ENCODE measurements around the gene ARRDC3. TPM values are rescaled to one million over a fixed set of nuclear protein-coding genes. Genes with fewer than 3 reads are reported as not detected.
"Not testable (repeated sequence)": the region's sequence is repeated elsewhere in the genome, so short reads cannot be mapped to it uniquely, and the experiment has no call there.

The ARRDC3 gene
- total and polyA plus RNA-seq, 8 donors, result 7.3 to 79.6 (median 16.4) TPM

GRCh38 chr5:91357806-91358205 is 25.3 kb downstream of the ARRDC3 start:
- H3K27me3 ChIP-seq, result no peaks in the 10 kb centered on the region
- H3K4me1 ChIP-seq, result peaks cover 0 to 10% (median 6%) of the 10 kb centered on the region in 3 donors
- TF ChIP-seq, protein P1, sequence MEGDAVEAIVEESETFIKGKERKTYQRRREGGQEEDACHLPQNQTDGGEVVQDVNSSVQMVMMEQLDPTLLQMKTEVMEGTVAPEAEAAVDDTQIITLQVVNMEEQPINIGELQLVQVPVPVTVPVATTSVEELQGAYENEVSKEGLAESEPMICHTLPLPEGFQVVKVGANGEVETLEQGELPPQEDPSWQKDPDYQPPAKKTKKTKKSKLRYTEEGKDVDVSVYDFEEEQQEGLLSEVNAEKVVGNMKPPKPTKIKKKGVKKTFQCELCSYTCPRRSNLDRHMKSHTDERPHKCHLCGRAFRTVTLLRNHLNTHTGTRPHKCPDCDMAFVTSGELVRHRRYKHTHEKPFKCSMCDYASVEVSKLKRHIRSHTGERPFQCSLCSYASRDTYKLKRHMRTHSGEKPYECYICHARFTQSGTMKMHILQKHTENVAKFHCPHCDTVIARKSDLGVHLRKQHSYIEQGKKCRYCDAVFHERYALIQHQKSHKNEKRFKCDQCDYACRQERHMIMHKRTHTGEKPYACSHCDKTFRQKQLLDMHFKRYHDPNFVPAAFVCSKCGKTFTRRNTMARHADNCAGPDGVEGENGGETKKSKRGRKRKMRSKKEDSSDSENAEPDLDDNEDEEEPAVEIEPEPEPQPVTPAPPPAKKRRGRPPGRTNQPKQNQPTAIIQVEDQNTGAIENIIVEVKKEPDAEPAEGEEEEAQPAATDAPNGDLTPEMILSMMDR (IDR thresholded peaks at IDR 0.05), result no peak
- no peaks in the 10 kb centered on the region for H3K36me3 ChIP-seq
- intact Hi-C loops (cut with DNase I), result loop anchor here in 1 of 3 donors (10.0 kb wide), 1 partner anchor 73 kb away; no protein-coding TSS in a partner anchor
- DNase-seq (no peak), FAIRE-seq (no peak), ATAC-seq (peak; percentile 4 to 38 (median 28))
- no peak overlapping the region for H3K4me3 ChIP-seq
- WGBS, 2 donors, result 13 to 17% methylated on average over 2 of the region's 2 CpGs
- peak overlapping the region in 3 of 4 donors; percentile 1 to 57 (median 48) for H3K27ac ChIP-seq
- no peaks in the 10 kb centered on the region for H3K9me3 ChIP-seq

DNA sequence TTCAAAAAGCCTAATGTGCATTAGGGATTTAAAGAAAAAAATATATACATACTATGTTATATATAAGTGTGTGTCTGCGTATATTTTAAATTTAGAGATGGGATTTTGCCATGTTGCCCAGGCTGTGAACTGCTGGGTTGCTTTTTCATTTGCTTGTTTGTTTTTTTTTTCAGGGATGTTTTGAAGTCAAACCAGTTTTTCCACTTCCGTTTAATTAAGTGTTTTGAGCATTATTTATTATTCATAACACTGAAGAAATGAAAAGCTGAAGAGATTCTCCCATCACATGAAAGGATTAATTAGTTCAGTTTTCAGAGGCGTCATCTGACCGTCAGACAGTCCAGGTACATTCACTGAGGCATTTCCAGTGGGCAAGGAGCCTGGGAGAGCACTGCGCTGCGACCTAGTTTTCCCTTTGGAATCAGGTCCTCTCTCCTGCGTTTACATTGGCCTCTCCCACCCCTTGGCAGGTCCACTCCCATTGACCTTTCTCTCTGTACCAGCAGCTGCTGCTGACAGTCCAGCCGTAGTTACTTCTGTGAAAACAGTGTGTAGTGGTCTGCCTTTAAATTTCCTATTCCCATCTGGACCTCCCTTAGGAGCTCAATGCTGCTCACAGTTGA is 26.0 kb downstream of the ARRDC3 start:
- FAIRE-seq, result no peak

DNA sequence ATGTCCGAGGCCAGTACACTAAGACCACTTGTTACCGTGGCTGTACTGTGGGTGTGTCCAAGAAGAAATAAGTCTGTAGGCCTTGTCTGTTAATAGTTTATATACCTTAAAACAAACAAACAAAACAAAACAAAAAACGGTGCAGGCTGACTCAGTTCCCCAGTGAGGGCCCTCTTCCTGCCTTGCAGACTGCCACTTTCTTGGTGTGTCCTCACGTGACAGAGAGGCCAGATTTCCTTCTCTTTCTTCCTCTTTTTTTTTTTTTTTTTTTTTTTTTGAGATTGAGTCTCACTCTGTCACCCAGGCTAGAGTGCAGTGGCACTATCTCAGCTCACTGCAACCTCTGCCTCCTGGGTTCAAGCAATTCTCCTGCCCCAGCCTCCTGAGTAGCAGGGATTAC is 28.2 kb downstream of the ARRDC3 start:
- intact Hi-C loops (cut with DNase I), result loop anchor here in 1 of 3 donors (10.0 kb wide), 1 partner anchor 70 kb away; no protein-coding TSS in a partner anchor
- not testable (repeated sequence) for H3K27ac ChIP-seq, FAIRE-seq, H3K36me3 ChIP-seq, H3K4me1 ChIP-seq, H3K4me3 ChIP-seq, DNase-seq, H3K9me3 ChIP-seq, ATAC-seq, H3K27me3 ChIP-seq
- 83 to 87% methylated on average over 4 of the region's 4 CpGs for WGBS, 2 donors

More for the DNA sequence above, 26.0 kb downstream of the ARRDC3 start:
- Histone ChIP-seq H3K36me3 (no peaks in the 10 kb centered on the region), H3K27ac (peak overlapping the region in 3 of 4 donors; percentile 1 to 57 (median 48)), H3K4me3 (peak overlapping the region in 2 of 4 donors; percentile 0 to 1), H3K4me1 (peaks cover 0 to 10% (median 6%) of the 10 kb centered on the region in 3 donors), H3K9me3 (no peaks in the 10 kb centered on the region), H3K27me3 (no peaks in the 10 kb centered on the region)
- DNase-seq (peak in 5 of 6 donors; percentile 54 to 79 (median 60)), ATAC-seq (peak; percentile 90 to 96 (median 94))
- WGBS, 2 donors, result 15 to 16% methylated on average over 8 of the region's 8 CpGs
- intact Hi-C loops (cut with DNase I), result loop anchor here in 1 of 3 donors (10.0 kb wide), 1 partner anchor 72 kb away; no protein-coding TSS in a partner anchor
- TF ChIP-seq, protein P1 (IDR thresholded peaks at IDR 0.05), result no peak

DNA sequence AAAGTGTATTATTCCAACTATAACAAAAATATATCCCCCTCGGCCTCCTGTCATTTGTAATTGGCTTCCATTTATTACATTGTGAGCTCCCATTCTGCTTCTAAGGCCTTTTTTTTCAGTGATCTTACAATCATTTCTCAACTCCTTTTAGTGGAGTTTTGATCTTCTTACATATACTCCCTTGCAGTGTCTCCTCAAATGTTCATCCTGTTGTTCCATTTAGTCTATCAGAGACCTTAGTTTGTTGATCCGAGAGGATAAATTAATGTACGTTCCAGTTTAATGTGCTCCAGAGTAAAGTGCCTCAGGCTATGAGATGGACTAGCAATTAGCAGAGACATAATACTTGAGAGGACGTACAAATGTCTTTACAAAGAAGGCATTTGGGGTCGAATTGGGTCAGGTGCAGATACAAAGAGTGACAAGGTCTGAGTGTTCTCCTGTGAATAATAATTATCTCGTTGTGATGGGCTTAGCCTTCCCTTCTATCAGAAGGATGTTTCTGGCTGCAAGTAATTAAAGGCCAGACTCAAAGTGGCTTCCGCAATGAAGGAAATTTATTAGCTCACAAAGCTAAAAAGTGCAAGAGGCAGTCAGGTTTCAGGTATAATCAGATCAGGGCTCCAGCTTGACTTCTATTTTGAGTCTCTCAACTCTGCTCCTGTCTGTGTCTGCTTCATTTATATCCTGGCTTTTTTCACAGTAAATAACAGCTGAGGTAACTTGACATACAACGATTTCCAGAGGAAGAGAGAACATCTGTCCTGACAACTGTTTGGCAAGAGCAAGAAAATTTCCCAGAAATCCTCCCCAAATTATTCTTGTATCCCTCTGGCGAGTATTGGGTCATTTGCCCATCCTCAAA is 30.1 kb downstream of the ARRDC3 start:
- no peak for FAIRE-seq
- Histone ChIP-seq H3K36me3 (no peaks in the 10 kb centered on the region), H3K4me3 (no peak overlapping the region), H3K27ac (no peak overlapping the region), H3K27me3 (no peaks in the 10 kb centered on the region), H3K4me1 (peaks cover 0 to 10% (median 6%) of the 10 kb centered on the region in 3 donors), H3K9me3 (no peaks in the 10 kb centered on the region)
- ATAC-seq, result no peak
- WGBS, 2 donors, result 75 to 83% methylated on average over 9 of the region's 9 CpGs
- intact Hi-C loops (cut with DNase I), result loop anchor here in 1 of 3 donors (10.0 kb wide), 1 partner anchor 68 kb away; no protein-coding TSS in a partner anchor
- no peak for DNase-seq
- TF ChIP-seq, protein P1 (IDR thresholded peaks at IDR 0.05), result no peak

GRCh38 chr5:91345461-91345860 is 37.7 kb downstream of the ARRDC3 start:
- Histone ChIP-seq H3K27ac (no peak overlapping the region), H3K27me3 (no peaks in the 10 kb centered on the region), H3K4me3 (no peak overlapping the region), H3K4me1 (no peaks in the 10 kb centered on the region), H3K9me3 (no peaks in the 10 kb centered on the region), H3K36me3 (no peaks in the 10 kb centered on the region)
- ATAC-seq (no peak), DNase-seq (no peak), FAIRE-seq (no peak)
- WGBS, 2 donors, result 78 to 93% methylated on average over 5 of the region's 5 CpGs
- intact Hi-C loops (cut with DNase I), result no loop called here
- TF ChIP-seq, protein P1 (IDR thresholded peaks at IDR 0.05), result no peak

DNA sequence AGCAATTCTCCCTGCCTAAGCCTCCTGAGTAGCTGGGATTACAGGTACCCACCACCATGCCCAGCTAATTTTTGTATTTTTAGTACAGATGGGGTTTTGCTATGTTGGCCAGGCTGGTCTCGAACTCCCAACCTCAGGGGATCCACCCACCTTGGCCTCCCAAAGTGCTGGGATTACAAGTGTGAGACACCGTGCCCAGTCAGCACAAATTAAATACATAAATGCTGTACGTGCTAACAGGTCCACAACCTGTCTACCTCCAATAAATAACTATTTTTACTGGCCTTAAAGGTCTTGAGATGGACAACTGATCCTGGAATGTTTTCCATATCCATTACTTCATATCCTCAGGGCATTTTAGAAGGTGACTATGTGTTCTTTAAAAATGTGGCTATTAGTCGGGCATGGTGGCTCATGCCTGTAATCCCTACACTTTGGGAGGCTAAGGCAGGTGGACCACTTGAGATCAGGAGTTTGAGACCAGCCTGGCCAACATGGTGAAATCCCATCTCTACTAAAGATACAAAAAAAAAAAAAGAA is 38.4 kb downstream of the ARRDC3 start:
- DNase-seq; ATAC-seq; H3K4me3 ChIP-seq; H3K36me3 ChIP-seq; H3K27ac ChIP-seq; H3K9me3 ChIP-seq; H3K27me3 ChIP-seq; intact Hi-C loops (cut with DNase I); FAIRE-seq; H3K4me1 ChIP-seq: not testable (repeated sequence)
- WGBS, 2 donors, result 92 to 95% methylated on average over 4 of the region's 4 CpGs
